Neural progenitor cell (in vitro differentiated cells): ENCODE data around the gene FAM83E.

Source experiments
- CTCF ChIP-seq: fragments of 200-600 bp; sonication (generic); IDR thresholded peaks from 2 replicates; pipeline ENCODE4 v1.5.1; 2017; ENCODE audit warnings: antibody characterized with exemption, mild to moderate bottlenecking
- EZH2 ChIP-seq: fragments of 200-600 bp; sonication (generic); IDR thresholded peaks from 2 replicates; pipeline ENCODE4 v1.6.1; 2017; ENCODE audit warnings: antibody characterized with exemption, mild to moderate bottlenecking, moderate library complexity
- EZH2phosphoT487 ChIP-seq: fragments of 200-600 bp; sonication (generic); IDR thresholded peaks from 2 replicates; pipeline ENCODE4 v1.6.1; 2017; ENCODE audit warnings: antibody characterized with exemption

- TF ChIP-seq CTCF (no peak), EZH2phosphoT487 (no peak), EZH2 (no peak)
These were observed 23.9 kb downstream of the FAM83E start for GRCh38 chr19:48591021-48591420.
